Central memory CD8-positive, alpha-beta T cell (primary cell): ENCODE measurements around the gene RPRD1B.
"Not testable (repeated sequence)": the region's sequence is repeated elsewhere in the genome, so short reads cannot be mapped to it uniquely, and the experiment has no call there.

Source experiments
- ATAC-seq: fragments of 150-1000 bp; cut with Tn5 transposase; replicated peaks from 2 replicates; pipeline ENCODE4 v1.10.0; 2022; ENCODE audit warnings: mild to moderate bottlenecking, moderate FRiP score, moderate number of reproducible peaks; ENCODE audit not compliant: poor library complexity, severe bottlenecking; ENCODE audit errors: extremely low read depth
- DNase-seq, 2 donors: peaks; one replicate each; pipeline ENCODE4 v3.0.0; 2021; ENCODE audit warnings: low spot score in 2 of 2
- H3K27ac Mint-ChIP-seq: one replicate; pipeline ENCODE4 v1.8.0; 2022; ENCODE audit warnings: low read depth, mild to moderate bottlenecking, moderate library complexity, mixed read lengths
- H3K27me3 Mint-ChIP-seq: one replicate; pipeline ENCODE4 v1.8.0; 2022; ENCODE audit warnings: mixed read lengths
- H3K36me3 Mint-ChIP-seq: one replicate; pipeline ENCODE4 v1.8.0; 2022; ENCODE audit warnings: mild to moderate bottlenecking, moderate library complexity, mixed read lengths; ENCODE audit not compliant: insufficient read depth
- H3K4me1 Mint-ChIP-seq: one replicate; pipeline ENCODE4 v1.8.0; 2022; ENCODE audit warnings: mixed read lengths
- H3K4me3 Mint-ChIP-seq: one replicate; pipeline ENCODE4 v1.8.0; 2022; ENCODE audit warnings: mild to moderate bottlenecking, moderate library complexity, mixed read lengths
- H3K9me3 Mint-ChIP-seq: one replicate; pipeline ENCODE4 v1.8.0; 2022; ENCODE audit warnings: mixed read lengths

Gene RPRD1B

GRCh38 chr20:38008233-38008944 lies 25.2 kb upstream of the RPRD1B start:
- ATAC-seq (no peak), DNase-seq (no peak)
- Mint-ChIP-seq H3K27ac (no peak overlapping the region), H3K27me3 (no peaks in the 10 kb centered on the region), H3K4me1 (peaks cover 22% of the 10 kb centered on the region), H3K4me3 (no peak overlapping the region), H3K9me3 (no peaks in the 10 kb centered on the region), H3K36me3 (peaks cover 23% of the 10 kb centered on the region)

- H3K27ac Mint-ChIP-seq, H3K27me3 Mint-ChIP-seq, ATAC-seq, DNase-seq, H3K4me3 Mint-ChIP-seq, H3K9me3 Mint-ChIP-seq: not testable (repeated sequence)
- peaks cover 25% of the 10 kb centered on the region for H3K4me1 Mint-ChIP-seq
- H3K36me3 Mint-ChIP-seq: peaks cover 24% of the 10 kb centered on the region
These were observed 24.1 kb upstream of the RPRD1B start for GRCh38 chr20:38009416-38009815.

GRCh38 chr20:38011696-38012095 lies 21.9 kb upstream of the RPRD1B start:
- Mint-ChIP-seq H3K4me1 (peaks cover 30% of the 10 kb centered on the region), H3K4me3 (no peak overlapping the region), H3K36me3 (peaks cover 20% of the 10 kb centered on the region), H3K9me3 (no peaks in the 10 kb centered on the region), H3K27ac (no peak overlapping the region), H3K27me3 (no peaks in the 10 kb centered on the region)
- DNase-seq: no peak
- no peak for ATAC-seq

GRCh38 chr20:38012332-38012731 lies 21.2 kb upstream of the RPRD1B start:
- Mint-ChIP-seq H3K4me1 (peaks cover 35% of the 10 kb centered on the region), H3K9me3 (no peaks in the 10 kb centered on the region), H3K27me3 (no peaks in the 10 kb centered on the region), H3K27ac (no peak overlapping the region), H3K4me3 (no peak overlapping the region), H3K36me3 (peaks cover 23% of the 10 kb centered on the region)
- DNase-seq: no peak
- no peak for ATAC-seq

GRCh38 chr20:38013887-38014286 lies 19.7 kb upstream of the RPRD1B start:
- Mint-ChIP-seq H3K27me3 (no peaks in the 10 kb centered on the region), H3K4me3 (no peak overlapping the region), H3K36me3 (peaks cover 28% of the 10 kb centered on the region), H3K27ac (peak overlapping the region; percentile 47), H3K4me1 (peaks cover 32% of the 10 kb centered on the region), H3K9me3 (peaks cover 4% of the 10 kb centered on the region)
- DNase-seq (no peak), ATAC-seq (no peak)

DNA sequence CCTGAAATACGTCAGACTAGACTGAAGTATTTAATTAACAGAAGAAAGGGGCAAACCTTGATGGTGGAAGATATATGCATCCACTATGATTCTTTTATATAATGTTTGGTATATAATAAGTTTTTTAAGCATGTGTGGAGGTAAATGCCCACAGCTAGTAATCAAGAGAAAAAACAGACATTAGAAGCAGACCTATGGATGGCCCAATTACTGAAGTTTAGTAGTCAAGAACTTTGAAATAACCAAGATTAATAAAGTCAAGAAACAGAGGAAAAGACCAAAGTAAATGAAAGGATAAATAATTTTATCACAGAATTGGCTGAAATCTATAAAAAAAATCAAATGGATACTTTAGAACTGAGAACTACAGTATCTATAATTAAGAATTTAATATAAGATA lies 15.6 kb upstream of the RPRD1B start:
- Mint-ChIP-seq H3K4me3 (no peak overlapping the region), H3K27ac (no peak overlapping the region), H3K27me3 (no peaks in the 10 kb centered on the region), H3K9me3 (peaks cover 4% of the 10 kb centered on the region), H3K4me1 (peaks cover 31% of the 10 kb centered on the region), H3K36me3 (peaks cover 20% of the 10 kb centered on the region)
- ATAC-seq (no peak), DNase-seq (no peak)

GRCh38 chr20:38018385-38018784 lies 15.2 kb upstream of the RPRD1B start:
- H3K4me3 Mint-ChIP-seq: no peak overlapping the region
- H3K27ac Mint-ChIP-seq: no peak overlapping the region
- peaks cover 32% of the 10 kb centered on the region for H3K4me1 Mint-ChIP-seq
- no peaks in the 10 kb centered on the region for H3K27me3 Mint-ChIP-seq
- H3K9me3 Mint-ChIP-seq: peaks cover 4% of the 10 kb centered on the region
- DNase-seq (no peak), ATAC-seq (no peak)
- peaks cover 18% of the 10 kb centered on the region for H3K36me3 Mint-ChIP-seq

- H3K36me3 Mint-ChIP-seq: peaks cover 9% of the 10 kb centered on the region
- peaks cover 35% of the 10 kb centered on the region for H3K4me1 Mint-ChIP-seq
- peaks cover 4% of the 10 kb centered on the region for H3K9me3 Mint-ChIP-seq
These were observed 12.3 kb upstream of the RPRD1B start for GRCh38 chr20:38021087-38021772.

DNA sequence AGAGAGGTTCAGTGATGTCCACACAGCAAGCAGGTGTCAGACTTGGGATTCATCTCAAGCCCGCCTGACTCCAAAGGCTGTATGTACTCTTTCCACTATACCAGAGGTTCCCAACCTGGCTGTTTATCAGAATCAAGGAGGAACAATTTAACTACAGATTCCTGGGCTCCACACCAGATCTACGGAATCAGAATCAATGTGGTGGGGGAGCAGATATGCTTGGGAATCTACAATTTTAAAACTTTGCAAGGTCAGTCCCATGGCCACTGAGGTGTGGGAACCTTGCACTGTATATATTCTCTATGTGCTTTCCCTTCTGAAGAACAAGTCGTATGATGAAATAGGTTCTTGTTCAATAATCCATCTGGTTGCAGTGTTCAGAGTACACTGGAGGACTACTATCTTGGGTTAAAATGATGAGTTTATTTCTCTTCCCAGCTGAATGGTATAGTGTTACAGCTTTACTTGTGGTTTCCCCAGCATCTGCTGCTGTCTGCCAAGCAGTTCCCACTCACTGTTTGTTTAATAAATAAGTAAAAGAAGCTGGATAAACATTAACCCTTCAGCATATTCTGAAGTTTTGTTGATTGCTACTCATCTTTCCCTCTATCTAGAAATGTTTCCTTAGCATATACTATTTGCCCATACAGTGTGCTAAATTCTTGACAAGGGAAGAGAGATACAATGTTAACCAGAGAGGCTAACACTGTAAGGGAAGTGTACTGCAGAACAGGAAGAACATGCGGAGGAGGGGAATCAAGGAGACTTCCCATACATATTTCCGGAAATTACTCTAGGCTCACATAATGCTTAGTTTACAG lies 10.2 kb upstream of the RPRD1B start:
- H3K4me3 Mint-ChIP-seq: no peak overlapping the region
- H3K27ac Mint-ChIP-seq: no peak overlapping the region
- H3K4me1 Mint-ChIP-seq: peaks cover 36% of the 10 kb centered on the region
- ATAC-seq: no peak
- peaks cover under 1% of the 10 kb centered on the region for H3K9me3 Mint-ChIP-seq
- no peaks in the 10 kb centered on the region for H3K27me3 Mint-ChIP-seq
- DNase-seq: no peak
- H3K36me3 Mint-ChIP-seq: peaks cover 3% of the 10 kb centered on the region

More at GRCh38 chr20:38021087-38021772, 12.3 kb upstream of the RPRD1B start:
- no peak overlapping the region for H3K27ac Mint-ChIP-seq
- no peak overlapping the region for H3K4me3 Mint-ChIP-seq
- no peak for DNase-seq
- ATAC-seq: no peak
- no peaks in the 10 kb centered on the region for H3K27me3 Mint-ChIP-seq

DNA sequence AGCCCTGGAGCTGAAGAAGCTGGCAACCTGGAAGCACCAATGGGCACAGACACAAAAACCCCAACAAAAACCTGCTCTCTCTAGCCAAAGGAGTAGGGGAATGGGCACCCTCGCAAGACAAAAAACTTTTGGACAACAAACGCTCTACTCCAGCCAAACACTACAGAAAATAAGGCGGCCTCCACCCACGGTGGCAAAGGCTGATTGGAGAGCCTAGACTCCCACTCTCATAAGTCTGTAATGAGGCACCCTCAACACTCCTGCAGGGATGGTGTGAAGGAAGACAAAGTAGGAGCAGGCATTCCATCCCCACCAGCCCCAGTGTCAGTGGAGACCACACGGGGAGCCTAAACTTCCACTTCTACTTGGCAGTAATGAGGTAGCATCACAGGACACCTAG lies 9.1 kb upstream of the RPRD1B start:
- Mint-ChIP-seq H3K4me3 (no peak overlapping the region), H3K27me3 (no peaks in the 10 kb centered on the region), H3K9me3 (no peaks in the 10 kb centered on the region), H3K36me3 (peaks cover 1% of the 10 kb centered on the region), H3K4me1 (peaks cover 44% of the 10 kb centered on the region), H3K27ac (no peak overlapping the region)
- no peak for DNase-seq
- ATAC-seq: no peak

DNA sequence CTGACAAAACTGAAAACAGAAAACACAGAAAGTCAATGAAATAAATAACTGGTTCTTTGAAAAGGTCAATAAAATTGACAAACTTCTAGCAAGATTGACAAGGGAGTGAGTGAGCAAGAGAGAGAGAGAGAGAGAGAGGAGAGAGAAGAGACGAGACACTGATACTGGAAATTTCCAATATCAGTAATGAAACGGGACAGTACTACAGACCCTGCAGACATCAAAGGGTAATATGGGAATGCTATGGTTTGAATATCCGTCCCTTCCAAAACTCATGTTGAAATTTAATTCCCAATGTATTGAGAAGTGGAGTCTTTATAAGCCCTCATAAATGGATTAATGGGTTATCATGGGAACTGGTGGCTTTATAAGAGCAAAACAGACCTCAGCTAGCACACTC lies 4.1 kb upstream of the RPRD1B start:
- Mint-ChIP-seq H3K4me1 (peaks cover 49% of the 10 kb centered on the region), H3K27me3 (no peaks in the 10 kb centered on the region), H3K36me3 (peaks cover 10% of the 10 kb centered on the region)

GRCh38 chr20:38031957-38032356 lies 1.6 kb upstream of the RPRD1B start:
- H3K9me3 Mint-ChIP-seq: no peaks in the 10 kb centered on the region
- H3K4me3 Mint-ChIP-seq: peak overlapping the region; percentile 94
- ATAC-seq (no peak), DNase-seq (no peak)
- H3K27me3 Mint-ChIP-seq: no peaks in the 10 kb centered on the region
- H3K4me1 Mint-ChIP-seq: peaks cover 57% of the 10 kb centered on the region
- peaks cover 21% of the 10 kb centered on the region for H3K36me3 Mint-ChIP-seq
- H3K27ac Mint-ChIP-seq: peak overlapping the region; percentile 98

More for the DNA sequence above, 4.1 kb upstream of the RPRD1B start:
- ATAC-seq (no peak), DNase-seq (no peak)
- H3K9me3 Mint-ChIP-seq: no peaks in the 10 kb centered on the region
- H3K27ac Mint-ChIP-seq: peak overlapping the region; percentile 74
- no peak overlapping the region for H3K4me3 Mint-ChIP-seq
